H54 (cell line): ENCODE results near the gene ADARB1.

Experiments used
- DNase-seq: peaks from one replicate; pipeline ENCODE4 v3.0.0; 2011; ENCODE audit warnings: low spot score, mixed read lengths; ENCODE audit not compliant: insufficient read length
- FAIRE-seq: peaks from 3 replicates; lab custom pipeline; 2011; peaks lifted over from hg19 to GRCh38; lab: Jason Lieb, UNC
- POLR2A ChIP-seq: IDR thresholded peaks from 2 replicates; pipeline ENCODE4 v1.6.1; 2011; ENCODE audit warnings: low read depth, mild to moderate bottlenecking, low read length

ADARB1 gene

DNA sequence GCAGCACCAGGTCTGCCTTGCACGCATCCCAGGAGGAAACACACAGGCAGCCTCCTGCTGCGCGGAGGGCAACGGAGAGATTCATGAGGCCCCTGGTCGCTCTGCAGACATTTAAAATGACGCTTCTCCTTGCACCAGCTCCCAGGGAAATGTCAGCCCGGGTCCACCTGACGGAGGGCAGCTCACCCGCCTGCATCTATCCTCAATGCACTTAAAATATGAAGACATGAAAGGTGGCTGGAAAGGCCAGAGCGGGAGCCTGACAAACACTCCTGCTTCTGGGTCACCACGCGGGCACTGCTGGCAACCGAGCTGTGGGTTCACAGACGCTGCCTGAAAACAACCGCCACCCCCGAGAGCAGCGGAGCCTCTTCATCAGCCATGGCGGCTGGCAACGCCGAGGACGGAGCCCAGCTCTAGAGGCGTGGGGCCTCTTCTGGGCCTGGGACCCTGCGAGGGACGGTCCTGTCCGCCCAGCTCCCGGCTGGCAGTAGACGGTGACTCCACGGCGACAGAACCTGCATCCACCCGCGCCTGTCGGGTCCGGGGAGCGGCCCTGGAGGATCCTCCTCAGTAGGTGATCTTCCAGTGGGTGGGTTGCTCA is 190.6 kb downstream of the ADARB1 start:
- TF ChIP-seq POLR2A = no peak
- FAIRE-seq = no peak
- DNase-seq = no peak

DNA sequence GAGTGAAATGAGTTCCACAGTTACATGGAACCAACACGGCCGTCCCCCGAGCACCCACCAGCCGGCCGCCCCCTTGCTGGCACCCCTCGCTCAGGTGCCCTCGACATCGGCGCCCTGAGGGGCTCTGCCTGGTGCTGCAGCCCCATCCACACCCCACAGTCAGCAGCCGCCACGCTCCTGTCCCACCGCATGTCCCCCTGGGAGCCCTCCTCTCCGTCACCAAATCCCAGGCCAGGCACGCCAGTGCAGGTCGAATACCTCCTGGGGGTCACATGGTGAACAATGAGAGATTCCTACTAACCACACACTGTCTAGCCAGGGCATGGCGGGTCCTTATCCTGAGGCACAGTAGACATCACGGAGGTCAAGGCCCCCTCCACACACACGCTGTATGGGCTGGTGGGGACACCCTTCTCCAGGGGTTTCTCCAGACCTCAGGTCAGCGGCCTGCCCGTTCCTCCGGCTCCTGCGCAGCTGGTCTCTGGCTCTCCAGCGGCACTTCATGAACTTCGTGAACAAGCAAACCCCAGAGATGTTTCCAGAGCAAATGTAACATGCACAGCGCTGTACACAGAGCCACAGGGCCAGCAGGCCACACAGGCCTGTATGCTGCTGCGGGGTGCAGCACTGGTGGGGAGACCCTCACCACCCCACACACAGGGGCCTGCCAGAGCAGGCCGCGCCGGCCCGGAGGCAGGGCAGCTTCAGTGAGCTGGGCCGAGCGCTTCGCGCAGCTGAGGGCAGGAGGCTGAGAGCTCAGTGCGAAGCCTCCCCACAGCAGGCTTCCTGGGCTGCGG is 191.5 kb downstream of the ADARB1 start:
- DNase-seq = no peak
- TF ChIP-seq POLR2A = no peak
- no peak for FAIRE-seq

DNA sequence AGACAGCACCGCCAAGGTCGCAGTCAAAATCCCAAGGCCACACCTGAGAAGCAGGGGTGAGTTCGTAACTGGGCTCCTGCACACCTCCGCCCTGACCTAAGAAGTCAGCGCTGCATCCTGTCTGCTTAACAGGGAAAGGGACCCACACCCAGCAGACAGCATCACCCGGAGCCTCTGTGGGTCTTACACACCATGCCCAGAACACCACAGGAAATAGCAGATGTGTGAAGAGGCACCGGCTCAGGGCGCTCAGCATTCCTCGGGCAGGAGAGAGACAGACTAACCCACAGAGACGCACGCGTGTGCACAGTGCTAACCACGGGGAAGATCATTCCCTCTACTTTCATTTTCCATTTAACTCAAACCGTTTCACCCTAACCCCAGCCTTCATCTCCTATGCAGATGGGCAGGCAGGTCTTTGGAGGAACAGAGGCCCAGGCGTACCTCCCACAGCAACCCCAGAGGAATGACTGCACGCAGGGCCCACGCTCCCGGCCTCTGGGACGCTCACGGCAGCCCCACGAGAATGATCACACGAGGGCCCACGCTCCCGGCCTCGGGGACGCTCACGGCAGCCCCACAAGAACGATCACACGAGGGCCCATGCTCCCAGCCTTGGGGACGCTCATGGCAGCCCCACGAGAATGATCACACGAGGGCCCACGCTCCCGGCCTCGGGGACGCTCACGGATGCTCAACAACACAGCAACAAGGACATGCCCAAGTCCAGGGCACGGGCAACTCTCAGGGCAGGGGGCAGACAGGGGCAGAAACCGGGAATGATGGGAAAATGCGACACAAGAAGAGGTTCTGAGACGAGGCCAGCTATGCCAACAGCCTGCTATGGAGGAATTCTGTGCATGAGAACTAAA is 192.4 kb downstream of the ADARB1 start:
- no peak for TF ChIP-seq POLR2A
- no peak for FAIRE-seq
- DNase-seq = no peak

DNA sequence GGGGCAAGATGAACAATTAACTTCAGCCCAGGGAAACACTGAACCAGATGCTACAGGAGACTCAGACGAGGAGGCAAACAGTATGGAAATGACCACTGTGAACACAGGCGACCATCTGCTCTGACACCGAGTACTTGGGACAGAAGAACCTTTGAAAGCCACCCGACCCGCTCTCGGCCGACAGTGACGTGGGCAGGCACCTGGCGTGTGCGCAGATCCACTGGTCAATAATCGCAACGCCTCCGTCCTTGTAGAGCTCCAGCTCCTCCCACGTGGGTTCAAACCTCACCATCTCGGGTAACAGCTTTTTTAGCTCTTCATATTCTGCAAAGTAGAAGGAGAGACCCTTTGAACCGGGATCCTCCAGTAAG is 193.0 kb downstream of the ADARB1 start:
- FAIRE-seq (no peak), DNase-seq (no peak)
- TF ChIP-seq POLR2A = no peak

DNA sequence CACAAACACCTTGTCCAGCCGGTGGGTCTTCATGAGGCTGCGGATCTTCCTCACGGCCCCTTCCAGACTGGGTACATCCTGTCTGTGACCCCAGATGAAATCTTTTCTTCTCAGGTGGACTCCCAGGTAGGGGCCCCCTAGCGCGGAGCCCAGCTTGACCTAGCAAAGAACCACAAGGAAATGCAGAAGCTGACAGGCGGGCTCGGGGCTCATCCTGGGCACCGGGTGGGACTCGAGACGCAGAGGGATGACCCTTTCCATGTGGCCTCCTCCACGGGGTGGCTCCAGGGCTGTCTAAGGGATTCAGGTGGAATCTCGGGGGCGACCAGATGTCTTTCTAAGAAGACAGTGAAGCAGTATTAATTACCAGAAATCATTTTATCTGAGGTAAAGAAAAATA is 195.5 kb downstream of the ADARB1 start:
- no peak for TF ChIP-seq POLR2A
- FAIRE-seq = no peak
- no peak for DNase-seq

DNA sequence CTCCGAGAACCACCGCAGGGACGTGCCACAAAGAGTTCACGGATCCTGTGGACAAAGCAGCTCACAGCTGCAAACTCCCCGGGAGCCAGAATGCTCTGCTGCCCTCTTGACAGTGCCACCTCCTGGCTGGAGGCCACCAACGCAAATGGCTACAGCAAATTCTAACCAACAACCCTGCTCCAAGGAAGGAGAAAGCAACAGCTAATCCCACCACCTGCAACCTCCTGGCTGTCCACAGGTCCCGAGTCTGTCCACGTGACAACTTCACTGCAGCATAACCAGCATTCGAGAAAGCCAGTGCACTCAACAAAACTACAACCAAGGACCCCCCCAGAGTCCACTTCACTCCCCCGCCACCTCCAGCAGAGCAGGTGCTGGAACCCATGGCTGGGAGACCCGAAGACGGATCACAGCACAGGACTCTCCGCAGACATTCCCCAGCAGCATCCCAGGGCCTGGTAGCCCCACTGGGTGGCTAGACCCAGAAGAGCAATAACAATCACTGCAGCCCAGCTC is 196.0 kb downstream of the ADARB1 start:
- TF ChIP-seq POLR2A = no peak
- DNase-seq (no peak), FAIRE-seq (no peak)
